Smooth muscle cell of trachea (primary cell): ENCODE results near the gene MSMO1. TPM values are rescaled to one million over a fixed set of nuclear protein-coding genes. Genes with fewer than 3 reads are reported as not detected.

Source experiments
- total RNA-seq: library from RNA; depleted of rRNA; stranded (reverse); fragments of >200 nt; gene quantifications from 2 replicates; pipeline ENCODE4 v1.2.1, GENCODE V29; 2014

MSMO1 gene
- 82.0 and 210 TPM in 2 replicates for total RNA-seq

DNA sequence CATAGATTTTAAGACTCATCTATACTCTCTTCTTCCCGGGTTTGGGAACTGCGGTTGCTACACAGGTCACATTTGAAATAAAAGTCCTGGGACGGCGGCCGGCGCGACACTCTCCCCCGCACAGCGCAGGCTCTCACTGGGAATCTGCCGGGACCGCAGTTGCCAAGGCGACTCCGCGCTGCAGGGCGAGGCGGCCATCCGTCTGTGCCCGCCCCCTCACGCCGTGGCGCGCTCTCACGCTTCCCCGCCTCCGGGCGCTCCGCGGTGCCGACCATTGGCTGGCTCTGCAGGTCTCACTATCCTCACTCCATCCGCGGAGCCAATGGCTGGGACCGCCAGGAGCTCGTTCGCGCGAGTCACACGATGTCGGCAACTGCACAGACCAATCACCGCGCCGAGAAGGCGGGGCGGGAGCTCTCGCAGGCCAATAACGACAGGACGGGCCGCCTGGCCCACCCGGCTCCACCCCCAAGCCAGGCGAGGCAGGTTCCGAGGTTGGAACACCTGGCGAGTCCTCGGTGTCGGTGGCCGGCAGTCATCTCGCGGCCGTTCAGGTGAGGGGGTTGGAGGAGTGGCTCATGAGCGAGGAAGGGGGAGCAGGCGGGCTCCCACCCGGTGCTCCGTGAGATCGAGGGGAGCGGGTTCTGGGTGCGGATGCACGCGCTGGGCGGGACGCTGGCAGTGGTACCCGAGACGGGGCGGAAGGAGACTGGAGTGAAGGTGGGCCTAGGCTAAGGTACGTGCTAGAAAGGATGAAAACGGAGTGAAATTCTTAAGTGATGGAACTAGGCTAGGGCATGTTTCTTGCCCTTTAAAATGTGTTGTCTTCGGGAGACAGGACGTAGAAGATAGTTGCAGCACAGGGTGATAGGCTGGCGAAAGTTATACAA lies at the start of gene MSMO1:
MSMO1 (plus strand) TSS at position 459 of the 890 bp plus-strand sequence. CDS start 5,702 bp downstream, outside the sequence.

DNA sequence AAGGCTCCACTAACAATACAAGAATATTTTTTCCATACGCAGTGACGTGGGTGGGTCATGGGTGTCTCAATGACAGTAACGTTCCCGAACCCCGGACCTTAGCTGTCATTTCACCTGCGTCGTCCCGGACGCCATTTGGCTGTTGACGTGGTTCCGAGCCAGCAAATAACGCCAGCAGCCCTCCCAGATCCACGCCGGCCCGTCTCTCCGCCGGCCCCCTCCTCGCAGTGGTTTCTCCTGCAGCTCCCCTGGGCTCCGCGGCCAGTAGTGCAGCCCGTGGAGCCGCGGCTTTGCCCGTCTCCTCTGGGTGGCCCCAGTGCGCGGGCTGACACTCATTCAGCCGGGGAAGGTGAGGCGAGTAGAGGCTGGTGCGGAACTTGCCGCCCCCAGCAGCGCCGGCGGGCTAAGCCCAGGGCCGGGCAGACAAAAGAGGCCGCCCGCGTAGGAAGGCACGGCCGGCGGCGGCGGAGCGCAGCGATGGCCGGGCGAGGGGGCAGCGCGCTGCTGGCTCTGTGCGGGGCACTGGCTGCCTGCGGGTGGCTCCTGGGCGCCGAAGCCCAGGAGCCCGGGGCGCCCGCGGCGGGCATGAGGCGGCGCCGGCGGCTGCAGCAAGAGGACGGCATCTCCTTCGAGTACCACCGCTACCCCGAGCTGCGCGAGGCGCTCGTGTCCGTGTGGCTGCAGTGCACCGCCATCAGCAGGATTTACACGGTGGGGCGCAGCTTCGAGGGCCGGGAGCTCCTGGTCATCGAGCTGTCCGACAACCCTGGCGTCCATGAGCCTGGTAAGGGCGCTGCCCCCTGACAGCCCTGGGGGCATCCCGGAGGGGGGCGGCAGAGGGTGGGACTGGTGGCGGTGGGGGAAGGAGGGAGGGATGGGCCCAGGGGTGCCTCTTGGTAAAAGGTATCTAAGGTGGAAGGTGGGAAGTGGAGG lies 51.5 kb downstream of the MSMO1 start, which contains the start of gene CPE:
CPE (plus strand) TSS at position 264 of the 933 bp plus-strand sequence; CDS start at position 478, 214 bp downstream.

Other genes with a start within 250 kb of the MSMO1 start
- 5.3 and 8.7 TPM in 2 replicates for gene TMEM192, start 214.8 kb upstream of the MSMO1 start, total RNA-seq
- 15.9 and 21.2 TPM in 2 replicates for gene KLHL2, start 120.1 kb upstream of the MSMO1 start, total RNA-seq
- 9.2 and 30.8 TPM in 2 replicates for gene CPE, start 51.3 kb downstream of the MSMO1 start, total RNA-seq